ENCODE measurements around the gene MYT1.

DNA sequence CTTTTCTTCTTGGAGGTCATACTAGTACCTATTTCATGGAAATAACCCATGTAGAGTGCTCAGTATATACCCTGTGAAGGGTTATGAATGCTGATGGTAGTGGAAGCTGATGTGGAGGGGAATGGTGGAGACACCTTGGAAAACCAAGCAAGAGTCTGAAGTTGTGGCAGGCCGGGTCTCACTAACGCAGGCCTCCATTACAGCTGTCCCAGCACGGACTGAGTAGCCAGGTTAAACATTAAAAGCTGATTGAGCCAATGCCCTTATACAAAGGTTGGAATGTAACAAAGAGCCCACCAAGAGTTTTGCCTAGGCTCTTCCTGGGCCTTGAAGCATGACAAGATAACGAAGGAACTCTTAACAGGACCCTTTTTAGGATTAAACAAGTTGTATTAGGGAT lies 89.2 kb downstream of the MYT1 start:
- TF ChIP-seq, protein P1, sequence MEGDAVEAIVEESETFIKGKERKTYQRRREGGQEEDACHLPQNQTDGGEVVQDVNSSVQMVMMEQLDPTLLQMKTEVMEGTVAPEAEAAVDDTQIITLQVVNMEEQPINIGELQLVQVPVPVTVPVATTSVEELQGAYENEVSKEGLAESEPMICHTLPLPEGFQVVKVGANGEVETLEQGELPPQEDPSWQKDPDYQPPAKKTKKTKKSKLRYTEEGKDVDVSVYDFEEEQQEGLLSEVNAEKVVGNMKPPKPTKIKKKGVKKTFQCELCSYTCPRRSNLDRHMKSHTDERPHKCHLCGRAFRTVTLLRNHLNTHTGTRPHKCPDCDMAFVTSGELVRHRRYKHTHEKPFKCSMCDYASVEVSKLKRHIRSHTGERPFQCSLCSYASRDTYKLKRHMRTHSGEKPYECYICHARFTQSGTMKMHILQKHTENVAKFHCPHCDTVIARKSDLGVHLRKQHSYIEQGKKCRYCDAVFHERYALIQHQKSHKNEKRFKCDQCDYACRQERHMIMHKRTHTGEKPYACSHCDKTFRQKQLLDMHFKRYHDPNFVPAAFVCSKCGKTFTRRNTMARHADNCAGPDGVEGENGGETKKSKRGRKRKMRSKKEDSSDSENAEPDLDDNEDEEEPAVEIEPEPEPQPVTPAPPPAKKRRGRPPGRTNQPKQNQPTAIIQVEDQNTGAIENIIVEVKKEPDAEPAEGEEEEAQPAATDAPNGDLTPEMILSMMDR (IDR thresholded peaks at IDR 0.05) = no peak
- no peak for TF ChIP-seq POLR2AphosphoS5 (IDR thresholded peaks at IDR 0.05)
- TF ChIP-seq POLR2A (IDR thresholded peaks at IDR 0.05) = no peak

Measured in breast epithelium (tissue), 3 donors.